Common myeloid progenitor, CD34-positive (primary cell): ENCODE measurements around the gene ETNK1.
A peak's percentile ranks its signal among the peaks of the same experiment; 100 is the strongest.
"Not testable (repeated sequence)": the region's sequence is repeated elsewhere in the genome, so short reads cannot be mapped to it uniquely, and the experiment has no call there.

Experiments used
- CTCF ChIA-PET: fragments of 350-600 bp; sonication (Branson Sonifier 250); formaldehyde crosslinking; loops from one replicate; lab custom pipeline; 2021; ENCODE audit warnings: antibody characterized with exemption; lab: Charles Lee
- POLR2A ChIA-PET: fragments of 350-600 bp; sonication (Branson Sonifier 250); formaldehyde crosslinking; loops from one replicate; lab custom pipeline; 2021; ENCODE audit warnings: antibody characterized with exemption; lab: Charles Lee
- DNase-seq, 3 donors: peaks; one replicate each; pipeline versions ENCODE4 v3.0.0 to v3.0.0-alpha.2; 2013
- H3K27ac ChIP-seq, 2 experiments: 1 replicate in 1 of 2; 2 replicates in 1 of 2; pipeline ENCODE4 v1.7.0; 2013; ENCODE audit warnings: inconsistent platforms in 2 of 2, low read length in 2 of 2, mild to moderate bottlenecking in 2 of 2, low read depth in 1 of 2, moderate library complexity in 1 of 2; ENCODE audit not compliant: severe bottlenecking in 2 of 2, insufficient read depth in 1 of 2, poor library complexity in 1 of 2
- H3K27me3 ChIP-seq, 5 experiments: replicated peaks in 2 of 5; 1 replicate in 3 of 5; 2 replicates in 2 of 5; pipeline versions ENCODE4 v1.6.1 to v1.7.0; 2013; ENCODE audit warnings: low read length in 4 of 5, mild to moderate bottlenecking in 2 of 5, moderate library complexity in 2 of 5, inconsistent platforms in 1 of 5; ENCODE audit not compliant: insufficient read depth in 5 of 5, control insufficient read depth in 4 of 5
- H3K36me3 ChIP-seq, 4 experiments: 1 replicate in 2 of 4; 2 replicates in 2 of 4; pipeline versions ENCODE4 v1.6.1 to v1.7.0; 2013; ENCODE audit warnings: low read length in 3 of 4, control low read depth in 1 of 4, mild to moderate bottlenecking in 1 of 4; ENCODE audit not compliant: control insufficient read depth in 4 of 4, insufficient read depth in 4 of 4
- H3K4me1 ChIP-seq, 4 experiments: 1 replicate in 3 of 4; 2 replicates in 1 of 4; pipeline versions ENCODE4 v1.6.1 to v1.7.1; 2013; ENCODE audit warnings: low read length in 3 of 4, mild to moderate bottlenecking in 3 of 4, control low read depth in 1 of 4, inconsistent platforms in 1 of 4, moderate library complexity in 1 of 4; ENCODE audit not compliant: control insufficient read depth in 4 of 4, insufficient read depth in 4 of 4; ENCODE audit errors: control extremely low read depth in 1 of 4
- H3K4me3 ChIP-seq, 7 experiments: 1 replicate in 4 of 7; 2 replicates in 3 of 7; pipeline versions ENCODE4 v1.5.1 to v1.7.0; 2013; ENCODE audit warnings: mild to moderate bottlenecking in 7 of 7, low read length in 6 of 7, moderate library complexity in 6 of 7, inconsistent platforms in 2 of 7, low read depth in 2 of 7, control low read depth in 1 of 7; ENCODE audit not compliant: insufficient read depth in 4 of 7, control insufficient read depth in 1 of 7; ENCODE audit errors: extremely low read depth in 1 of 7
- H3K9me3 ChIP-seq, 5 experiments: 1 replicate in 4 of 5; 2 replicates in 1 of 5; pipeline versions ENCODE4 v1.6.1 to v1.7.1; 2013; ENCODE audit warnings: low read length in 4 of 5, mild to moderate bottlenecking in 2 of 5, inconsistent platforms in 1 of 5, low read depth in 1 of 5, moderate library complexity in 1 of 5; ENCODE audit not compliant: control insufficient read depth in 4 of 5, insufficient read depth in 2 of 5; ENCODE audit errors: control extremely low read depth in 1 of 5
- WGBS: methylation state at CpG from one replicate; pipeline ENCODE4 v1.1.5; 2013; ENCODE audit not compliant: insufficient coverage; 5-methylcytosine and 5-hydroxymethylcytosine counted together

ETNK1 gene

GRCh38 chr12:22691319-22691718 lies 66.3 kb downstream of the ETNK1 start:
- POLR2A ChIA-PET = no interaction called here
- DNase-seq = no peak

GRCh38 chr12:22692467-22692866 lies 67.5 kb downstream of the ETNK1 start:
- CTCF ChIA-PET, H3K27me3 ChIP-seq, H3K27ac ChIP-seq, DNase-seq, POLR2A ChIA-PET, H3K4me3 ChIP-seq: not testable (repeated sequence)
- Histone ChIP-seq H3K4me1 (peaks cover 3 to 15% (median 7%) of the 10 kb centered on the region in 4 experiments), H3K36me3 (peaks cover 0 to 11% (median 3%) of the 10 kb centered on the region in 4 experiments), H3K9me3 (peaks cover 0 to 17% (median 3%) of the 10 kb centered on the region in 5 experiments)
- 100% methylated on average over 1 of the region's 1 CpG for WGBS

More at GRCh38 chr12:22691319-22691718, 66.3 kb downstream of the ETNK1 start:
- no peak overlapping the region for H3K4me3 ChIP-seq
- peaks cover 3 to 22% (median 7%) of the 10 kb centered on the region in 4 experiments for H3K4me1 ChIP-seq
- no peaks in the 10 kb centered on the region for H3K27me3 ChIP-seq
- CTCF ChIA-PET = no interaction called here
- peaks cover 0 to 12% (median 3%) of the 10 kb centered on the region in 4 experiments for H3K36me3 ChIP-seq
- H3K9me3 ChIP-seq = peaks cover 0 to 20% (median 3%) of the 10 kb centered on the region in 5 experiments
- H3K27ac ChIP-seq = no peak overlapping the region
- WGBS = no CpG with 5 or more reads among the region's 2 CpGs

- Histone ChIP-seq H3K27me3 (no peaks in the 10 kb centered on the region), H3K27ac (no peak overlapping the region), H3K4me1 (peaks cover 0 to 13% (median 7%) of the 10 kb centered on the region in 4 experiments), H3K36me3 (peaks cover 0 to 11% (median 3%) of the 10 kb centered on the region in 4 experiments), H3K4me3 (no peak overlapping the region), H3K9me3 (peaks cover 0 to 17% (median 3%) of the 10 kb centered on the region in 5 experiments)
- CTCF ChIA-PET = no interaction called here
- no peak for DNase-seq
- WGBS = 91% methylated on average over 20 of the region's 38 CpGs
- POLR2A ChIA-PET = no interaction called here
These were observed 68.1 kb downstream of the ETNK1 start for GRCh38 chr12:22692964-22693555.

- POLR2A ChIA-PET = no interaction called here
- Histone ChIP-seq H3K27me3 (no peaks in the 10 kb centered on the region), H3K27ac (no peak overlapping the region), H3K4me1 (peaks cover 0 to 13% (median 2%) of the 10 kb centered on the region in 4 experiments), H3K4me3 (no peak overlapping the region), H3K36me3 (no peaks in the 10 kb centered on the region), H3K9me3 (peaks cover 0 to 7% (median 0%) of the 10 kb centered on the region in 5 experiments)
- 97% methylated on average over 3 of the region's 3 CpGs for WGBS
- no peak for DNase-seq
- CTCF ChIA-PET = interaction anchor here (1.6 kb wide), 1 partner anchor 10 kb away, joined by 3 read pairs; no protein-coding TSS in a partner anchor
These were observed 73.6 kb downstream of the ETNK1 start for GRCh38 chr12:22698576-22698975.

GRCh38 chr12:22699705-22700104 lies 74.7 kb downstream of the ETNK1 start:
- DNase-seq, H3K27me3 ChIP-seq, H3K27ac ChIP-seq, H3K36me3 ChIP-seq, CTCF ChIA-PET, H3K9me3 ChIP-seq: not testable (repeated sequence)
- WGBS = 68% methylated on average over 7 of the region's 11 CpGs
- peak overlapping the region in 1 of 7 experiments; percentile 1 for H3K4me3 ChIP-seq
- peaks cover 0 to 13% (median 2%) of the 10 kb centered on the region in 4 experiments for H3K4me1 ChIP-seq
- POLR2A ChIA-PET = interaction anchor here (0.6 kb wide), 1 partner anchor 17 kb away, joined by 3 read pairs; no protein-coding TSS in a partner anchor

- peak overlapping the region in 2 of 7 experiments; percentile 1 to 6 for H3K4me3 ChIP-seq
- H3K27ac ChIP-seq = no peak overlapping the region
- WGBS = 44% methylated on average over 1 of the region's 1 CpG
- ChIA-PET POLR2A (interaction anchor here (0.6 kb wide), 1 partner anchor 17 kb away, joined by 3 read pairs; no protein-coding TSS in a partner anchor), CTCF (no interaction called here)
- no peaks in the 10 kb centered on the region for H3K27me3 ChIP-seq
- peaks cover 0 to 4% (median 0%) of the 10 kb centered on the region in 5 experiments for H3K9me3 ChIP-seq
- H3K36me3 ChIP-seq = no peaks in the 10 kb centered on the region
- DNase-seq = peak in 2 of 3 donors; percentile 30 to 56
- H3K4me1 ChIP-seq = peaks cover 0 to 13% (median 2%) of the 10 kb centered on the region in 4 experiments
These were observed 75.1 kb downstream of the ETNK1 start for GRCh38 chr12:22700106-22700505.

GRCh38 chr12:22701216-22701809 lies 76.3 kb downstream of the ETNK1 start:
- POLR2A ChIA-PET, H3K9me3 ChIP-seq, H3K4me3 ChIP-seq, H3K27ac ChIP-seq, H3K27me3 ChIP-seq, H3K36me3 ChIP-seq, DNase-seq: not testable (repeated sequence)
- 100% methylated on average over 2 of the region's 7 CpGs for WGBS
- CTCF ChIA-PET = interaction anchor here (1.3 kb wide), 1 partner anchor 14 kb away, joined by 5 read pairs; no protein-coding TSS in a partner anchor
- peaks cover 0 to 13% (median 2%) of the 10 kb centered on the region in 4 experiments for H3K4me1 ChIP-seq
